ENCODE results near the gene ST3GAL3. TPM values are rescaled to one million over a fixed set of nuclear protein-coding genes. Genes with fewer than 3 reads are reported as not detected.

ST3GAL3 gene
- total and polyA plus RNA-seq, 2 of the 13 experiments (the other 11 are each of a cell fraction or from before 2014, with no cell fraction given) = 5.1 to 8.1 TPM

- TF ChIP-seq ZNF557 (CRISPR knock-in tag; IDR thresholded peaks at IDR 0.05) = no peak
- no peak for TF ChIP-seq ZNF574 (CRISPR knock-in tag; IDR thresholded peaks at IDR 0.05)
- TF ChIP-seq PAF1 (CRISPR knock-in tag; IDR thresholded peaks at IDR 0.05) = no peak
- no peak for TF ChIP-seq ZBTB37 (CRISPR knock-in tag; IDR thresholded peaks at IDR 0.05)
- TF ChIP-seq MBD4 (IDR thresholded peaks at IDR 0.05; ENCODE audit: borderline replicate concordance, low read length) = no peak
- TF ChIP-seq POGK (CRISPR knock-in tag; conservative IDR thresholded peaks at IDR 0.05) = 0 out of 2 replicates have a peak, but pooled peaks have one; percentile 13
- TF ChIP-seq ZNF430 (CRISPR knock-in tag; IDR thresholded peaks at IDR 0.05) = 0 out of 2 replicates have a peak, but pooled peaks have one; percentile 58
- TF ChIP-seq ZNF770 (CRISPR knock-in tag; IDR thresholded peaks at IDR 0.05) = no peak
- no peak for TF ChIP-seq FOXP4 (CRISPR knock-in tag; IDR thresholded peaks at IDR 0.05)
- TF ChIP-seq CAMTA2 (CRISPR knock-in tag; IDR thresholded peaks at IDR 0.05; ENCODE audit: borderline replicate concordance) = no peak
- no peak for TF ChIP-seq MAX (IDR thresholded peaks at IDR 0.05)
- no peak for TF ChIP-seq ZNF232 (CRISPR knock-in tag; IDR thresholded peaks at IDR 0.05; ENCODE audit: borderline replicate concordance)
- no peak for TF ChIP-seq ZBED4 (CRISPR knock-in tag; IDR thresholded peaks at IDR 0.05; ENCODE audit: borderline replicate concordance)
- no peak for TF ChIP-seq TMF1 (CRISPR knock-in tag; IDR thresholded peaks at IDR 0.05; ENCODE audit: low read depth)
Observed at GRCh38 chr1:43706598-43707189, 642 bp upstream of the ST3GAL3 start (continued).

Data from HepG2 (cell line).